Measurements from ENCODE around the gene ZDHHC8.

Gene ZDHHC8

GRCh38 chr22:20164863-20165262 is 33.3 kb downstream of the ZDHHC8 start:
- DNase-seq: no peak

- DNase-seq: no peak
Measured at GRCh38 chr22:20165421-20165820, 33.8 kb downstream of the ZDHHC8 start.

- no peak for DNase-seq
Measured at GRCh38 chr22:20165913-20166312, 34.3 kb downstream of the ZDHHC8 start.

- no peak for DNase-seq
Measured at GRCh38 chr22:20166703-20167102, 35.1 kb downstream of the ZDHHC8 start.

GRCh38 chr22:20167643-20168322 is 36.2 kb downstream of the ZDHHC8 start:
- no peak for DNase-seq

- no peak for DNase-seq
Measured at GRCh38 chr22:20169253-20169822, 37.7 kb downstream of the ZDHHC8 start.

GRCh38 chr22:20170170-20170569 is 38.6 kb downstream of the ZDHHC8 start:
- DNase-seq: no peak

GRCh38 chr22:20171288-20172140 is 39.9 kb downstream of the ZDHHC8 start:
- no peak for DNase-seq

- DNase-seq: no peak
Measured at GRCh38 chr22:20172141-20172613, 40.6 kb downstream of the ZDHHC8 start.

- DNase-seq: no peak
Measured at GRCh38 chr22:20173246-20173645, 41.6 kb downstream of the ZDHHC8 start.

GRCh38 chr22:20173772-20174171 is 42.2 kb downstream of the ZDHHC8 start:
- no peak for DNase-seq

GRCh38 chr22:20174785-20175596 is 43.4 kb downstream of the ZDHHC8 start:
- DNase-seq: no peak

GRCh38 chr22:20175597-20175900 is 43.9 kb downstream of the ZDHHC8 start:
- no peak for DNase-seq

- DNase-seq: no peak
Measured at GRCh38 chr22:20176421-20177085, 44.9 kb downstream of the ZDHHC8 start.

GRCh38 chr22:20177217-20177911 is 45.8 kb downstream of the ZDHHC8 start:
- DNase-seq: no peak

GRCh38 chr22:20178075-20178914 is 46.7 kb downstream of the ZDHHC8 start:
- no peak for DNase-seq

GRCh38 chr22:20178915-20179227 is 47.3 kb downstream of the ZDHHC8 start:
- no peak for DNase-seq

GRCh38 chr22:20179455-20180244 is 48.0 kb downstream of the ZDHHC8 start:
- no peak for DNase-seq

- no peak for DNase-seq
Measured at GRCh38 chr22:20180245-20180630, 48.6 kb downstream of the ZDHHC8 start.

GRCh38 chr22:20180640-20181039 is 49.0 kb downstream of the ZDHHC8 start:
- no peak for DNase-seq

Data from NCI-H1105 (cell line).